OCI-M1 (cell line): ENCODE measurements around the gene NAA38.
A peak's percentile ranks its signal among the peaks of the same experiment; 100 is the strongest.

Experiments used
- DNase-seq: peaks from one replicate; lab custom pipeline; 2025; lab: John Stamatoyannopoulos, UW

NAA38 gene

GRCh38 chr17:7856811-7857712 lies at the start of gene NAA38:
Gene NAA38 (minus strand): TSS chr17:7857559. CDS start chr17:7857463, 96 bp downstream.
- peak; percentile 99 for DNase-seq

- DNase-seq = no peak
Observed at GRCh38 chr17:7903154-7904103, 46.1 kb upstream of the NAA38 start.

GRCh38 chr17:7897773-7898172 lies 40.4 kb upstream of the NAA38 start:
- DNase-seq = peak; percentile 77

GRCh38 chr17:7897090-7897489 lies 39.7 kb upstream of the NAA38 start:
- no peak for DNase-seq

GRCh38 chr17:7894866-7895265 lies 37.5 kb upstream of the NAA38 start:
- DNase-seq = no peak

GRCh38 chr17:7894226-7894625 lies 36.9 kb upstream of the NAA38 start:
- no peak for DNase-seq

GRCh38 chr17:7893187-7893880 lies 36.0 kb upstream of the NAA38 start:
- DNase-seq = no peak

GRCh38 chr17:7889166-7889955 lies 32.0 kb upstream of the NAA38 start:
- DNase-seq = peak; percentile 42

- no peak for DNase-seq
Observed at GRCh38 chr17:7888184-7888920, 31.0 kb upstream of the NAA38 start, which contains the start of gene CHD3. Gene CHD3 (plus strand): TSS chr17:7888789. CDS start chr17:7889001, 212 bp downstream.

GRCh38 chr17:7887482-7888183 lies 30.3 kb upstream of the NAA38 start:
- DNase-seq = peak; percentile 99

GRCh38 chr17:7887038-7887481 lies 29.7 kb upstream of the NAA38 start:
- DNase-seq = no peak

GRCh38 chr17:7886227-7887037 lies 29.1 kb upstream of the NAA38 start:
- DNase-seq = peak; percentile 86

- peak; percentile 87 for DNase-seq
Observed at GRCh38 chr17:7885367-7886226, 28.2 kb upstream of the NAA38 start.

- peak; percentile 57 for DNase-seq
Observed at GRCh38 chr17:7884581-7885366, 27.4 kb upstream of the NAA38 start.

- peak; percentile 74 for DNase-seq
Observed at GRCh38 chr17:7883781-7884386, 26.5 kb upstream of the NAA38 start.

GRCh38 chr17:7882629-7883028 lies 25.3 kb upstream of the NAA38 start:
- DNase-seq = no peak

GRCh38 chr17:7882068-7882467 lies 24.7 kb upstream of the NAA38 start:
- DNase-seq = no peak
